Activated CD8-positive, alpha-beta memory T cell treated with anti-CD3 and anti-CD28 coated beads, Interleukin-2, amount 50 U/mL, for 24 hours (primary cell): ENCODE measurements around the gene SLC41A1.
"Not testable (repeated sequence)": the region's sequence is repeated elsewhere in the genome, so short reads cannot be mapped to it uniquely, and the experiment has no call there.

Source experiments
- DNase-seq: peaks from one replicate; pipeline ENCODE4 v3.0.0-alpha.2; 2020; ENCODE audit errors: extremely low read depth

Gene SLC41A1

DNA sequence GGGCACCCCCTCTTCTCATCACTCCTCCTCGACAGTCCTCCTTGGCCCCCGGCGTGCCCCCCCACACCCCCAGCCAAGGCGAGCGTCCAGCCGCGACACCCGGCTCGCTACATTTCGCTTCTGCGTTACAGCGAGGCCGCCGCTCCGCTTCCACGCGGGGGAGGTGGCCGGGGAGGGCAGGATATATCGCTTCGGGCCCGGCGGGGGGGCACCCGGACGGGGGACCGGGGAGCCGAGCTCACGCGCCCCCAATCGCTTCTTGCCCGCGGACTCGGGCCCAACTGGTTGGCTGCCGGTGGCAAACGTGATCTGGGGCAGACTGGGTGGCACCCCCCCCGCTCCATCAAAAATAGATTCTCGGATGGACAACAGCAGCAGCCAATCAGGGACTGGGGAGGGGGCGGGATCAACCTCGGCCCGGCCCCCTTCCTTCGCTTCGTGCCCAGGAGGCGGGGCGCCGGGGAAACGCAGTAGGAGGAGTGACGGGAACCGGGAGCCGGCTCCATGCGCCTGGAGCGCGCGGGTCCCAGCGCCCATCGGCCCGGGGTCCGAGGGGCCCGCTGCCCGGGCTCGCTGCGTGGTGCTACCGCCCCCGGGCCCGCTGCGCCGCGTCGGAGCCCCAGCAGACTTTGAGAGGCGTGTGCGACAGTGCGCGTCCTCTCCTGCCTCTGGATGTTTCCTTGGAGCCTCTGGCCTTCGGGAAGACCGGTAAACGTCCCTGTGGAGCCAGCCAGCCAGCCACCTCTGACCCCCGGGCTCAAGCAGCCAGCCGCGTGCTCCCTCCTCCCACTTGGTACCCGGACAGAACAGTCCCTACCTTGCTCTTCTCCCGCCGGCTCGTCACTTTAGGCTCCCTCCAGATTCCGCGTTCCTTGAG is at the start of gene SLC41A1:
Gene SLC41A1, minus strand, starts transcription at position 321 of the 877 bp plus-strand sequence. CDS start 2,757 bp downstream, outside the sequence.
- DNase-seq, result peak; percentile 78

DNA sequence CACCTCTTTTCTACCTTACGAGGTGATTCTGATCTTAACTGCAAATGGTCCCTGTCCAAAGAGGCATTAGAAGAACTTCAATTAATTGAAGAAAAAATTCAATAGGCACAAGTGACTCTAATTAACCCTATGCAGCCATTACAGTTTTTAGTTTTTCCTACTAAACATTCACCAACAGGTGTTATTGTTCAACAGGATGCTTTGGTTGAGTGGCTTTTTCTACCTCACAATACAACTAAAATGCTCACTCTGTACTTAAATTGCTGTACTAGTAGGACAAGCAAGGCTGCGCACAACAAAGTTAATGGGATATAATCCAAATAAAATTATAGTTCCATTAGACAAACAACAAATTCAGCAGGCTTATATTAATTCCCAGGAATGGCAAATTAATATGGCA is 48.5 kb upstream of the SLC41A1 start:
- DNase-seq, result no peak

DNA sequence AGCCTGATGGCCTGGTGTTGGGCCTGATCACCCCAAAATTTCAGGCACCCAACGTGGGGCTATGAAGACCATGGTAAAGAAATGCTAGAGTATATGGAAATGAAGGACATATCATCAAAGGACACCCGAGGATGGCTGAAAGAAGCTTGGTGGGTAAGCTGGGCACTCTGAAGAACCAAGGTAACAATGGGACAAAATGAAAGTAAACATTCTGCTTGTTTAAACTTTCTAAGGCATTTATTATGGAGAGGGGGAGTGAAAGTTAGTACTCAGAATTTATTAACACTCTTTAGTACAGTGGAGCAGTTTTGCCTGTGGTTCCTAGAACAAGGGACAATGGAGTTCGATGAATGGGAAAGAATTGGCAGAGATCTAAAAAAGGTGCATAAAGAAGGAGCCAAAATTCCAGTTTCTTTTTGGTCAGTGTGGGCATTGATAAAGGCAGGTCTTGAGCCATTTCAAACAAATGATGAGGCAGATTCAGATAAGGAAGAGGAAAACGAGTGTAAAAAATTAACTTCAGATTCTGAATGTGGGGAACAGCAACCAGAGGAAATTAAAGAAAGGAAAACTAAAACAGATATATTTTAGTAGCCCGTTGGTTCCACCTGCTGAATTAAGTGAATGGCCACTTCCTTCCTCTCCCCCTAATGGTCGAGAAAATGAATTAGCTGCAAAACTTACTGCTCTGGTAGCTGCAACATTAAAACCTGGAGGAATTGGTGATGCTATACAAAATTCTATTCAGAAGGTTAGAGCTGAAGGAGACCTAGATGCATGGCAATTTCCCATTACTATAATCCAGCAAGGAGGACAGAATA is 45.4 kb upstream of the SLC41A1 start:
- DNase-seq, result no peak

DNA sequence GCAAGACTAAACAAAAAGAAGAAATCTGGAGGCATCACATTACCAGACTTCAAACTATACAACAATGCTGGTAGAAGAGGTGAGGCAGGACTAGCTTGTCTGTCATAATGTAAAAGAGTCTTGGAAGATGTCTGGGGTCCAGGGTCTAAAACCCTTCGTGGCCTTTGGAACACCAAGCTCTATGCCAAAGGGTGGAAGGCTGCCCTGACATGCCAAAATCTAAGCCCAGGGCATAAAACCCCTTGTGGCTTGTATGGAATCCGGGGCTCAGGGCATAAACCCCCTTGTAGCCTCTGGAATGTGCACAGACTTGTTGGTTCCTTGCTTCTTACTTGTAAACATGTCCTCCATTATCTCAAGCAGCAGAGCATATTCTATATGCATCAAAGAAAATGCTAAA is 44.5 kb upstream of the SLC41A1 start:
- DNase-seq, result not testable (repeated sequence)

DNA sequence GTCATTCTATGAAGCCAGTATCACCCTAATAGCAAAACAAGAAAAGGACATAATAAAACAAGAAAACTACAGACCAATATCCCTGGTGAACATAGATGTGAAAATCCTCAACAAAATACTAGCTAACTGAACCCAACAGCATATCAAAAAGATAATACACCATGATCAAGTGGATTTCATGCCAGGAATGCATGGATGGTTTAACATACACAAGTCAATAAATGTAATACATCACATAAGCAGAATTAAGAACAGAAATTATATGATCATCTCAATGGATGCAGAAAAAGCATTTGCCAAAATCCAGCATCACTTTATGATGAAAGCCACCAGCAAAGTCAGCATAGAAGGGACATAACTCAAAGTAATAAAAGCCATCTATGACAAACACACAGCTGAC is 43.4 kb upstream of the SLC41A1 start:
- no peak for DNase-seq

DNA sequence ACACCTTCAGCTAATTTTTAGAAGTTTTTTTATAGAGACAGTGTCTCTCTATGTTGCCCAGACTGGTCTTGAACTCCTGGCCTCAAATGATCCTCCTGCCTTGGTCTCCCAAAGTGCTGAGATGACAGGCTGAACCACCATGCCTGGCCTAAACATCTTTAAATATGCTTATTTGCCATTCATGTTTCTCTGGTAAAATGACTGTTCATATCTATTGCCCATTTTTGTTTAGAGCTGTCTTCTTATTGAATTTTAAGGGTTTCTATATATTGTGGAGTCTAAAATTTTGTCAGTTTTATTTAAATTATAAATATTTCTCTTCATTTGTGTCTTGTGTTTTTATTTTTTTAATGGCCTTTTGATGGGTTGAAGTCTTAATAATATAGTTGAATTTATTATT is 40.0 kb upstream of the SLC41A1 start:
- no peak for DNase-seq

DNA sequence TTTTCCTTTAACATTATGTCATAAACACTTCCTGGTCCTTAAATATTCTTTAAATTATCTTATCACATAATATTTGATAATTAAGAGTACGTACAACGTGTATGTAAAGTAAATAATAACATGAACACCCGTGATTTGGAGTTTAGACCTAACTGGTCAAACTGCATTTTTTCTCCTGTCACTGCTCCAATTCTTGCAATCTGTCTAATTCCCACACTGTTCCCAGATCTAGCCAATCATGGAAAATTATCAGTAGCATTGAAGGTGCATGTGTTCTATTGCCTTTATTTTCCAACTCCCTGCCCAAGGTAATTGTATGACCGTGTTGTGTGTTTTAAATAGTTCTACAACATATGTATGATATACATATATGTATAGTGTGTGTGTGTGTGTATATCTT is 39.0 kb upstream of the SLC41A1 start:
- no peak for DNase-seq

DNA sequence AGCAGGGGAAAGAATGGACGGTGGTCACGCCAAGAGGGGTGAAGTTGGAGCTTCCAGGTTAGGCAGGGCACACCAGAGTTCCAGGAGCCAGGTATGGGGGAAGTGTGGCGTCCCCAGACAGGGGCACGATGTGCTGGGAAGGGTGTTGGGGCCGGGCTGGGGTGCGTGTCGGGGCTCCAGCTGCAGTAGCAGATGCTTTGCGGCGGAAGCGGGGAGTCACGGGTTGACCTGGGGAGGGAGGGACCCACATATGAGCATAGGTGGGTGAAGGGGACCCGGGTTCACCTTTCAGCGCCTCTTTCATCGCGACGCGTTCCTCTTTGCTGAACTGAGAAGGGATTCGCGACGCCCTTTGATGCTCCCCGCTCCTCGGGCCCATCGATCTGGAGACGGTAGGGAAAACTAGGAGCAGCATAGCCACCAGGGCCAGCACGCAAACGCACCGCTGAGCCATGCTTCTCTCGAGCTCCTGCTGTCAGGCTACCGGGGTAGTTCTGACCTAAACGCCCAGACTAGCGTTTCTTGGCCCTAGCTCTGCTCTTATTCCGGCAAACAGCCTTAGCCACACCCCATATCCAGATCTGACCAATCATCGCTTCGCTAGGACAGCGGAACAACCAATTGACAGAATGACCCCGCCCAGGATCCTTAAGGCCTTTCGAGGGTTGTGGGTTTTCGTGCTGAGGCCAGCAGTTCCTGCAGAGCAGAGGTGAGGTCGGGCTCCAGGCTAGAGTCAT is 36.8 kb upstream of the SLC41A1 start, which contains the start of gene PM20D1:
Gene PM20D1, minus strand, starts transcription at position 514 of the 737 bp plus-strand sequence. Its CDS starts 60 bp downstream, at position 454.
- DNase-seq, result peak; percentile 48

DNA sequence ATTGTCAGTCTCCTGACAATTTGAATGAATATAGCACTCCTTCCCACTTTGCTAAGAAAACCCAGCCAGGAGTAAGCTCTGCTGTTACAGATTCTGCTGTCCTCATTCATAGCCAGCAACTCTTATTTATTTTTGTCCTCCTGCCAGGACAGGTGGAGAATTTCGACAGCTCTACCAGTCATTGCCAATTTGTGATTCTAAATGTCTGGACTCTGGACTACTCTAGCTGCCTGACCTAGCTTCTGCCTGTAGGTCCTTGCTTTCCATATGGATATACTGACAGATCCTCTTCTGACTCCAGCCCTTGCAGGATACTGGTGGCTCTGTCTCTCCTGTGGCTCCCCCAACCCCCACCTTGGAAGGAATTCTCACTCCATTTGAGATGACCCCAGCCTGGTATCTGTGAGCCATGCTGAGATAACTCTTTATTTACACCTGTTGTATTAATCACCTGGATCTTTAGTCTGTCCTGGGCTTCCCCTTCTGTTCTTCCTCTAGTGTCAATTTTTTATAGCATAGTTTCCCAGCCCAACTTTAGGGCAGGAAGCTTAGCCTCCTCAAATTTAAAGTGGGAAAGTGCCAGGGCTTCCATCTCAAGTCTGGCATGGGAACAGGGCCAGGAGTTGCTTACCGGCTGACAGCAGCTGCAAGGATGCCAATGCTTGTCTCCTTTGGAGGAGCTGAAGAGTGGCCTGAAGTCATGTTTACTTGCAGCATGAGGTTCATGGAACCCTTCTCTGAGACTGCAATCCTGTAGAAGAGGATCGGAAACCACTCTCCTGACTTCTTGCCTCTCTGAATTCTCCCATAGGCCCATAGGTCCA is 30.2 kb upstream of the SLC41A1 start:
- no peak for DNase-seq

DNA sequence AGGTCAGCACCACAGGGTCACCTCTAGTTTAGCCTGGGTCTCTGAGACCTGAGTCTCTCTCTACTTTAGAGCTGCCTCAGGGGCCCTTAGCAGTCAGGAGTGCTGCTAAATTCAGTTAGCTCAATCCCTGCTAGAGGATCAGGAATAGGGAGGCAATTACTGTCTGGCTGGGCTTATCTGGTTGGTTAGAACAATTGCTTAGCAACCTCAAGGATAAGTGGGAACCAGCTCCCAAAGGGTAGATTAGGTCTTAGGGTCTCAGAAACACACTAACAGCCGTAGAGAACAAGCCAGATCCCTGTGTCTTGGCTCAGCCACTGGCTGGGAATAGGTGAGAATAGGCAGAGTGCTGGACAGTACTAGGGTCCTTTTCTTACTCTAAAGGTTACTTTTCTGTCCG is 29.2 kb upstream of the SLC41A1 start:
- DNase-seq, result no peak

DNA sequence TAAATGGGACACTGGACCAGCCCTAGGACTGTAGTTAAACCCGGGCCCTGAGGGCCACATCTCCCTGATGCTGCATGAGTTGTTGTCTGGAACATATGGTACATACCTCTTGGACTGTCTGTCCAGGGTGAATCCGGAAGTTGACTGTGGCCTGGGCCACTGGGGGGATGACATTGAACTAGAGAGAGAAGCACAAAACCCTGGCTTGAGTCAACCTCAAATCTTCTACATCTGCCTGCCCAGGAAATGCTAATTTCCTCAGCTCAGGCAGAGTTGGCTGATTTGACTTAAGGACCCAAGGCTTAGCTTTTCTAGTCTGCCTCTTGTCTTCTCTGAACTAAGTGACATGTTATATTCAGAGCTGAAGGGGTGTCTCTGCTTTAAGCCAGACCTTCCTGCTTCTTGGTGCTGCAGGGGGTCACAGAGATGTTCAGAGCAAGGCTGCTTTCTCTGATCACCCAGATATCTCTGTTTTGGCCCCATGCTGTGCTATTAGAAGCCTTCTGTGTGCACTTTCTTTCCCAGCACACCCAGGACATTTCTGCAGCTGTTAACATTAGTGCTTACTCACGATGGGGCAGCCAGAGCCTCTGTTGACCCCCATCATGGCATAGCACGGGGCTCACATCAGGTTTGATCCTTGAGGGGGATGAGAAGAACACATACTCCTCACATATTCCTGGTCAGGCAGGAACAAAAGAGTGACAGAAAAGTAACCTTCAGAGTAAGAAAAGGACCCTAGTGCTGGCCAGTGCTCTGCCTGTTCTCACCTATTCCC is 27.3 kb upstream of the SLC41A1 start:
- DNase-seq, result no peak

DNA sequence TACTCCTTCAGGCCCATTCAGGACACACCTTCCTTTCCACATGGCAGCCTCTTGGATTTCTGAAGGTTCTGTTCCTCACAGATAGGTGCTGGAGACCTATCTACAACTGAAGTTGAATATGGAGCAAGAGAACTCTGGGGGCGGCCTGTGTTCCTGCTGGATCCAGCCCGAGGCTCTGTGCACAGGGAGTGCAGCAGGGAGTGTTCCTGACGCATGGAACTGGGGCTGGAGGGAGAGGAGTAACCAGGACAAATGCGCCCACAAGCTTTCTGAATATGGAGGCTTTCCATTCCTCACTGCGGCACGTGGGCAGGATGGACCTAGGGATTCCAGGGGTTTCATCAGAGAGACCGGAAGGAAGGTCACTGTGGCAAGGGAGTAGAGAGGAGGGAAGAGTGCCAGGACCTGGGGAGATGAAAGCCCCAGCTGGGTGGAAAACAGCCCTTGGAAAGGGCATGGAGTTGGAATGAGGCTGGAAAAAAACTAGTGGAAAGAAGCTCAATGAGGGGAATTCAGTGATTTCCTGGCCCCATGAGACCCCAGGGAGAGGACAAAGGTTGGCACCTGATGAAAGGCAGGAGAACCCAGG is 24.5 kb upstream of the SLC41A1 start:
- no peak for DNase-seq

DNA sequence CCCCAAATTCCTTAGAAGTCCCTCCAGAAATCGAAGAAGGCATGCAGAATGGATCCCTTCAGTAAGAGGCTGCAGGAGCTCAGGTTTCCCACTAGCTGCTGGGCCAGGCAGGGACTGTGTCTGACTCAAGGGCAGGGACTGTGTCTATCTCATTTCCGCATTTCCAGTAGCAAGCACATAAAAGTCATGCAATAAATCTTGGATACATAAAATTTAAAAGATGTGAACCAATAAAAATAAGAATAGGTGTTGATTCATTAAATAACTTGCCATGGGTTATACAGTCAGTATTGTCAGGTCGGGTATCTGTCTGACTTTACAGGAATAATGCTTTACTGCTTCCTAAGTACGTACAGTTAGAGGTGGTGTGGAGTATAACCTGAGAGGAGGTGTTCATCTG is 21.8 kb upstream of the SLC41A1 start:
- DNase-seq, result no peak

DNA sequence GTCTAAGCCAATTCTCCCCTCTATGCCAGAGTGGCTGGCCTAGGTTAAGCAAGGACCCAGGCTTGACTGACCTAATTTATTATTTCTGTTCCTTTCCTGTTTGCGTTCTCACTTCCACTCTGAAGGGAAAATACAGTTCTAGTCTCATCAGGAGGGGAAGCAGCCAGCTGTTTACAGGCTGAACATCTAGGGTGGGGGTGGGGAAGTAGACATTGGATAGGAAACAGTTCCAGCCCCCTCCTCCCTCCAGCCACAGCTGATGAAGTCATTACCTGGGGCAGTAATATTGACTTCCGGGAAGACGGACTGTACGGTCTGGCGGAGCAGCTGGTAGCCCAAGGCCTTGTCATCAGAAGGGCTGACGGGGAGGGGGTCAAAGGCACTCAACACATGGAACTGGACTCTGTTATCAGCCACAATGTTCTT is 19.3 kb upstream of the SLC41A1 start:
- DNase-seq, result no peak

DNA sequence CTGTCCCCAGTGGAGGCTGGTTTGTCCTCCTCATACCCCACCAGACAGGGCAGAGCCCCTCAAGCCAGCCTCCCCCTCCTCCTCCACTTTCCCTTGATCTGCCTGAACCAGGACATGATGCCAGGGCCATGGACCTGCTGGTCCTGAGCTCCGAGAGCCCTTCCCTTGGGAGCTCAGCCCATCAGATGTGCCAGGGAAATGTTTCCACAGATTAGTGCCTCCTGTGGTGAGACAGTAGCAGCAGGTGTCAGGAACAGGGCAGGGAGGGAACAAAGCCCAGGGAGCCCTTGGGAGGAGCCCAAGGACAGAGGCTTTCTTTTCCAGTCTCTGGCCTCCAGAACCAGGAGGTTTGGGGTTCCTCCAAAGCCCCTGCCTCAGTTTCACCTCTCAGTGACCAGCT is 14.6 kb upstream of the SLC41A1 start:
- no peak for DNase-seq

DNA sequence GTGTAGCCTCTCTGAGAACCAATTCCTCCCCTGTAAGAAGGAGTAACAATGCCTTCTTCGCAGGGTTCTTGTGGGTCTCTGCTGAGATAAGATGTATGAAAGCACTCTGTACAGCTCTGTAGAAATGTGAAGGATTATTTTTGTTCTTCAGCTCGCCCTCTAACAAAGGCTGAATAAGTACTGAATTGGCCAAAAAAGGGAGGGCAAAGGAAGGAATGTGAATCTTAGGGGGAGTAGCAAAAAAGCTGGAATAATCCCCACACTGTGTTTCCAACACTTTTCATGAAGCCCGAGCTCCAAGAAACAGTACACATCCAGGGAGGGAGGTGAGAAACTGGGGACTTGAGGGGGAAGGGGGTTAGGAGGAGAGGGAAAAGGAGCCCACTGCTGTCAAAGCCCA is 14.0 kb upstream of the SLC41A1 start:
- no peak for DNase-seq

DNA sequence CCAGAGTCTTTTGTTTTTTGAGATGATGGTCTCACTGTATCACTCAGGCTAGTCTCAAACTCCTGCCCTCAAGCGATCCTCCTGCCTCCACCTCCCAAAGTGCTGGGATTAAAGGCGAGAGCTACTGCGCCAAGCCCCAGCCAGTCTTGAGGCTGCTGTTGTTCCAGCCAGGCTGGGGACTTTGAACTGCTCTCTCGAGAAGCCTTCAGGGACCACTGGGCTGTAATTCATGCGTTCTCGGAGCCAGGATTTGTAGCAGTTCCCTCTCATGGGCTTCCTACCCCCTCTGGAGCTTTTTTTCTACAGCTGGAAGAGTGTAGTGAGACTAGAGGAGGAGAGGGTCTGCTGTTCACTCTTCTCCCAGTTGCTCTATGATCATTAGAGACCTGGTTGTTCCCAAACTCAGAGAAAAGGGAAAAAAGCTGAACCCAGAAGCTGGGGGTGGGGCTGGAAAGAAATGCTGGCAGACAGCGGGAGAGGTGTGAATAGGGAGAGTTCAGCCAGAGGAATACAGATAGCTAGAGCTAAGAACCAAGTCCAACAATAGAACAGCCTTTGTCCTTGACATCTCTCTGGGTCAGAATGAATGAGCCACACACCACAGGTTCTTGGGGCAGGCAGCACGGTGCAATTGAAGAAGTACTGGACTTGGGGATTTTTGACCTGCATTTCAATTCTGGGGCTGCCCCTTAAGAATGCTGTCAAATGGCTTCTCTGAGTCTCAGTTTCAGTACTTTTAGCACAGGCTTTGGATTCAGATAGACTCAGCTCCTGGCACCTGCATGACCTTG is 13.2 kb upstream of the SLC41A1 start:
- no peak for DNase-seq

DNA sequence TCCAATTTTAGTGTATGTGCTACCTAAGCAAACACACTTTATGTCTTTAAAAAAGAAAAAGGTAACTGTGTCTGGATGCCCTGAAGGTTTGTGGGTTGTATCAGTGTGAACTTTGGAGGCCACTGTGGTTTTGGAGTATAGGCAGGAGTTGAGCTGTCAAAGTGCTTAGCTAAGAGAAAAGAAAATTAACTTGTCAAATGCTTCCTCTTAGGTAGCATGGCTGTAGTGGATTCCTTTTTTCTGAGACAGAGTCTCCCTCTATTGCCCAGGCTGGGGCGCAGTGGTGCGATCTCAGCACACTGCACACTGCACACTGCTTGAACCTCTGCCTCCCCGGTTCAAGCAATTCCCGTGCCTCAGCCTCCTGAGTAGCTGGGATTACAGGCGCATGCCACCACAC is 11.2 kb upstream of the SLC41A1 start:
- DNase-seq, result no peak

DNA sequence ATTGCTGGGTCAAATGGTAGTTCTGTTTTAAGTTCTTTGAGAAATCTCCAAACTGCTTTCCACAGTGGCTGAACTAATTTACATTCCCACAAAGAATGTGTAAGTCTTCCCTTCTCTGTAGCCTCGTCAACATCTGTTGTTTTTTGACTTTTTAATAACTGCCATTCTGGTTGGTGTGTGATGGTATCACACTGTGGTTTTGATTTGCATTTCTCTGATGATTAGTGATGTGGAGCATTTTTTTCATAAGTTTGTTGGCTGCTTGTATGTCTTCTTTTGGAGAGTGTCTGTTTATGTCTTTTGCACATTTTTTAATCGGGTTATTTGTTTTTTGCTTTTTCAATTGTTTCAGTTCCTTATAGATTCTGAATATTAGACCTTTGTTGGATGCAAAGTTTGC is 10.3 kb upstream of the SLC41A1 start:
- not testable (repeated sequence) for DNase-seq
